WTC11 (cell line): ENCODE results near the gene B4GALT6. TPM values are rescaled to one million over a fixed set of nuclear protein-coding genes. Genes with fewer than 3 reads are reported as not detected.
A peak's percentile ranks its signal among the peaks of the same experiment; 100 is the strongest.

Source experiments
- ATAC-seq: fragments of 200-7000 bp; cut with Tn5 transposase; 2 replicates; pipeline ENCODE4 v1.10.0; 2021; ENCODE audit warnings: mild to moderate bottlenecking, moderate library complexity
- CTCF ChIA-PET: fragments of 300-600 bp; sonication (Branson Sonifier 250); formaldehyde crosslinking; loops from one replicate; lab custom pipeline; 2021; ENCODE audit warnings: antibody characterized with exemption; lab: Charles Lee
- POLR2A ChIA-PET: fragments of 350-600 bp; sonication (Branson Sonifier 250); formaldehyde crosslinking; loops from one replicate; lab custom pipeline; 2021; ENCODE audit warnings: antibody characterized with exemption; lab: Charles Lee
- DNase-seq: peaks from one replicate; pipeline ENCODE4 v3.0.0; 2021; ENCODE audit warnings: low spot score
- H3K27ac Mint-ChIP-seq: 2 replicates; pipeline ENCODE4 v1.8.0; 2021; ENCODE audit warnings: mixed read lengths
- H3K27me3 Mint-ChIP-seq: 2 replicates; pipeline ENCODE4 v1.8.0; 2021; ENCODE audit warnings: low read depth, mild to moderate bottlenecking, moderate library complexity, mixed read lengths
- H3K36me3 Mint-ChIP-seq: 2 replicates; pipeline ENCODE4 v1.8.0; 2021; ENCODE audit warnings: mixed read lengths
- H3K4me1 Mint-ChIP-seq: 2 replicates; pipeline ENCODE4 v1.8.0; 2022; ENCODE audit warnings: mixed read lengths
- H3K4me3 Mint-ChIP-seq: 2 replicates; pipeline ENCODE4 v1.8.0; 2021; ENCODE audit warnings: mild to moderate bottlenecking, moderate library complexity, mixed read lengths
- H3K9me3 Mint-ChIP-seq: 2 replicates; pipeline ENCODE4 v1.8.0; 2021; ENCODE audit warnings: mixed read lengths
- CBFB ChIP-seq: sonication (generic); formaldehyde crosslinking; IDR thresholded peaks from 2 replicates; pipeline ENCODE4 v1.8.1; 2022; ENCODE audit warnings: mild to moderate bottlenecking, low read depth, missing genetic modification reagents
- FOXK1 ChIP-seq: sonication (generic); formaldehyde crosslinking; IDR thresholded peaks from 2 replicates; pipeline ENCODE4 v1.8.0; 2022; ENCODE audit warnings: mild to moderate bottlenecking, moderate library complexity, missing genetic modification reagents
- GRHL2 ChIP-seq: fragments of 250-450 bp; sonication (Bioruptor Pico); IDR thresholded peaks from 2 replicates; pipeline ENCODE4 v1.8.0; 2022; ENCODE audit warnings: mild to moderate bottlenecking, moderate library complexity; ENCODE audit not compliant: insufficient replicate concordance, severe bottlenecking
- KAT7 ChIP-seq: sonication (generic); formaldehyde crosslinking; IDR thresholded peaks from 2 replicates; pipeline ENCODE4 v1.8.1; 2023; ENCODE audit warnings: missing genetic modification reagents, mild to moderate bottlenecking, borderline replicate concordance
- MXD4 ChIP-seq: fragments of 250-450 bp; sonication (Bioruptor Pico); IDR thresholded peaks from 2 replicates; pipeline ENCODE4 v1.8.0; 2021; ENCODE audit warnings: mild to moderate bottlenecking, moderate library complexity, borderline replicate concordance
- NFE2L1 ChIP-seq: sonication (generic); formaldehyde crosslinking; IDR thresholded peaks from 2 replicates; pipeline ENCODE4 v1.8.1; 2023; ENCODE audit warnings: missing genetic modification reagents
- OVOL2 ChIP-seq: fragments of 250-450 bp; sonication (Bioruptor Pico); IDR thresholded peaks from 2 replicates; pipeline ENCODE4 v1.9.0; 2021; ENCODE audit warnings: mild to moderate bottlenecking, borderline replicate concordance
- ZNF138 ChIP-seq: sonication (generic); formaldehyde crosslinking; conservative IDR thresholded peaks from 2 replicates; pipeline ENCODE4 v1.8.1; 2022; ENCODE audit warnings: mild to moderate bottlenecking, moderate library complexity, missing genetic modification reagents
- ZNF219 ChIP-seq: sonication (generic); formaldehyde crosslinking; IDR thresholded peaks from 2 replicates; pipeline ENCODE4 v1.8.0; 2023; ENCODE audit warnings: missing genetic modification reagents, mild to moderate bottlenecking, borderline replicate concordance
- total RNA-seq: library from RNA; stranded (reverse); gene quantifications from 3 replicates; pipeline ENCODE4 v1.2.3, GENCODE V29; 2021
- TF ChIP-seq, protein P1 (sequence below): sonication (generic); formaldehyde crosslinking; IDR thresholded peaks from 2 replicates; pipeline ENCODE4 v1.8.1; 2022; ENCODE audit warnings: mild to moderate bottlenecking, moderate library complexity, missing genetic modification reagents
- TF ChIP-seq, protein P2 (sequence below): fragments of 250-450 bp; sonication (Bioruptor Pico); IDR thresholded peaks from 2 replicates; pipeline ENCODE4 v1.9.0; 2021; ENCODE audit warnings: moderate library complexity, mild to moderate bottlenecking, inconsistent platforms, borderline replicate concordance
- TF ChIP-seq, protein P3 (sequence below): sonication (generic); formaldehyde crosslinking; IDR thresholded peaks from 2 replicates; pipeline ENCODE4 v1.8.0; 2022; ENCODE audit warnings: mild to moderate bottlenecking, missing genetic modification reagents
- TF ChIP-seq, protein P4 (sequence below): sonication (generic); formaldehyde crosslinking; IDR thresholded peaks from 2 replicates; pipeline ENCODE4 v1.8.0; 2023; ENCODE audit warnings: missing genetic modification reagents, mild to moderate bottlenecking, borderline replicate concordance
- TF ChIP-seq, protein P5 (sequence below): sonication (generic); formaldehyde crosslinking; IDR thresholded peaks from 2 replicates; pipeline ENCODE4 v1.8.1; 2023; ENCODE audit warnings: mild to moderate bottlenecking, missing genetic modification reagents
- TF ChIP-seq, protein P6 (sequence below): sonication (generic); formaldehyde crosslinking; IDR thresholded peaks from 2 replicates; pipeline ENCODE4 v1.8.1; 2023; ENCODE audit warnings: mild to moderate bottlenecking, moderate library complexity, missing genetic modification reagents
- TF ChIP-seq, protein P7 (sequence below): sonication (generic); formaldehyde crosslinking; IDR thresholded peaks from 2 replicates; pipeline ENCODE4 v1.8.1; 2023; ENCODE audit warnings: mild to moderate bottlenecking, missing genetic modification reagents
- TF ChIP-seq, protein P8 (sequence below): sonication (generic); formaldehyde crosslinking; IDR thresholded peaks from 2 replicates; pipeline ENCODE4 v1.8.0; 2023; ENCODE audit warnings: missing genetic modification reagents
- TF ChIP-seq, protein P9 (sequence below): sonication (generic); formaldehyde crosslinking; IDR thresholded peaks from 2 replicates; pipeline ENCODE4 v1.8.1; 2022; ENCODE audit warnings: low read depth, missing genetic modification reagents, borderline replicate concordance

B4GALT6 gene
- total RNA-seq, 1 experiment from 2014 or later, result 50.6 TPM

DNA sequence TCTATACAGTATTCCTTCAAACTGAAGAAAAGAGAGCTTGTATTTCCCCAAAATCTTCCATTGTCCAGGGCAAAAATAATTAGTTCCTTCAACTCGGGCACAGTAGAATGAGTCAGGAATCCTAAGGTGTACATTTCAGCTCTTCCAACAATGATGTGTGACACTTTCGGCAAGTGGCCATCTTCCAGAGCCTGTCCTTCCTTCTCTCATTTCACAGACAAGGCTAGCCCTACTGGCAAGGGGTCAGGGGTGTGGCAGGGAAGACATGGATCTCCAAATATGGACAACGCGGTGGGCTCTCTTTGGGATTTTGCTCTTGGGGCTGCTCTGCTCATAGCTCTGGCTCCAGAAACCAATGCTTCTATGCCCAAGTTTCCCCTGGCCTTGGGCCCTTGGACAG is 6.0 kb downstream of the B4GALT6 start:
- DNase-seq (no peak), ATAC-seq (peak; percentile 11; the same call in 1 of the 2 replicates)
- no peak for TF ChIP-seq GRHL2 (CRISPR knock-in tag)
- TF ChIP-seq, protein P1, sequence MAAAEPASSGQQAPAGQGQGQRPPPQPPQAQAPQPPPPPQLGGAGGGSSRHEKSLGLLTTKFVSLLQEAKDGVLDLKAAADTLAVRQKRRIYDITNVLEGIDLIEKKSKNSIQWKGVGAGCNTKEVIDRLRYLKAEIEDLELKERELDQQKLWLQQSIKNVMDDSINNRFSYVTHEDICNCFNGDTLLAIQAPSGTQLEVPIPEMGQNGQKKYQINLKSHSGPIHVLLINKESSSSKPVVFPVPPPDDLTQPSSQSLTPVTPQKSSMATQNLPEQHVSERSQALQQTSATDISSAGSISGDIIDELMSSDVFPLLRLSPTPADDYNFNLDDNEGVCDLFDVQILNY (CRISPR knock-in tag), result no peak
- TF ChIP-seq ZNF219 (CRISPR knock-in tag), result no peak
- TF ChIP-seq, protein P2, sequence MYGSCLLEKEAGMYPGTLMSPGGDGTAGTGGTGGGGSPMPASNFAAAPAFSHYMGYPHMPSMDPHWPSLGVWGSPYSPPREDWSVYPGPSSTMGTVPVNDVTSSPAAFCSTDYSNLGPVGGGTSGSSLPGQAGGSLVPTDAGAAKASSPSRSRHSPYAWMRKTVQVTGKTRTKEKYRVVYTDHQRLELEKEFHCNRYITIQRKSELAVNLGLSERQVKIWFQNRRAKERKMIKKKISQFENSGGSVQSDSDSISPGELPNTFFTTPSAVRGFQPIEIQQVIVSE (CRISPR knock-in tag), result no peak
- no peak for TF ChIP-seq OVOL2 (CRISPR knock-in tag)
- no peak for TF ChIP-seq ZNF138 (CRISPR knock-in tag)
- TF ChIP-seq, protein P3, sequence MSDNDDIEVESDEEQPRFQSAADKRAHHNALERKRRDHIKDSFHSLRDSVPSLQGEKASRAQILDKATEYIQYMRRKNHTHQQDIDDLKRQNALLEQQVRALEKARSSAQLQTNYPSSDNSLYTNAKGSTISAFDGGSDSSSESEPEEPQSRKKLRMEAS (CRISPR knock-in tag), result no peak
- TF ChIP-seq MXD4 (CRISPR knock-in tag), result no peak
- TF ChIP-seq, protein P4, sequence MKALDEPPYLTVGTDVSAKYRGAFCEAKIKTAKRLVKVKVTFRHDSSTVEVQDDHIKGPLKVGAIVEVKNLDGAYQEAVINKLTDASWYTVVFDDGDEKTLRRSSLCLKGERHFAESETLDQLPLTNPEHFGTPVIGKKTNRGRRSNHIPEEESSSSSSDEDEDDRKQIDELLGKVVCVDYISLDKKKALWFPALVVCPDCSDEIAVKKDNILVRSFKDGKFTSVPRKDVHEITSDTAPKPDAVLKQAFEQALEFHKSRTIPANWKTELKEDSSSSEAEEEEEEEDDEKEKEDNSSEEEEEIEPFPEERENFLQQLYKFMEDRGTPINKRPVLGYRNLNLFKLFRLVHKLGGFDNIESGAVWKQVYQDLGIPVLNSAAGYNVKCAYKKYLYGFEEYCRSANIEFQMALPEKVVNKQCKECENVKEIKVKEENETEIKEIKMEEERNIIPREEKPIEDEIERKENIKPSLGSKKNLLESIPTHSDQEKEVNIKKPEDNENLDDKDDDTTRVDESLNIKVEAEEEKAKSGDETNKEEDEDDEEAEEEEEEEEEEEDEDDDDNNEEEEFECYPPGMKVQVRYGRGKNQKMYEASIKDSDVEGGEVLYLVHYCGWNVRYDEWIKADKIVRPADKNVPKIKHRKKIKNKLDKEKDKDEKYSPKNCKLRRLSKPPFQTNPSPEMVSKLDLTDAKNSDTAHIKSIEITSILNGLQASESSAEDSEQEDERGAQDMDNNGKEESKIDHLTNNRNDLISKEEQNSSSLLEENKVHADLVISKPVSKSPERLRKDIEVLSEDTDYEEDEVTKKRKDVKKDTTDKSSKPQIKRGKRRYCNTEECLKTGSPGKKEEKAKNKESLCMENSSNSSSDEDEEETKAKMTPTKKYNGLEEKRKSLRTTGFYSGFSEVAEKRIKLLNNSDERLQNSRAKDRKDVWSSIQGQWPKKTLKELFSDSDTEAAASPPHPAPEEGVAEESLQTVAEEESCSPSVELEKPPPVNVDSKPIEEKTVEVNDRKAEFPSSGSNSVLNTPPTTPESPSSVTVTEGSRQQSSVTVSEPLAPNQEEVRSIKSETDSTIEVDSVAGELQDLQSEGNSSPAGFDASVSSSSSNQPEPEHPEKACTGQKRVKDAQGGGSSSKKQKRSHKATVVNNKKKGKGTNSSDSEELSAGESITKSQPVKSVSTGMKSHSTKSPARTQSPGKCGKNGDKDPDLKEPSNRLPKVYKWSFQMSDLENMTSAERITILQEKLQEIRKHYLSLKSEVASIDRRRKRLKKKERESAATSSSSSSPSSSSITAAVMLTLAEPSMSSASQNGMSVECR (CRISPR knock-in tag), result no peak
- Mint-ChIP-seq H3K4me3 (no peak overlapping the region), H3K36me3 (no peaks in the 10 kb centered on the region), H3K27ac (peak overlapping the region; percentile 58), H3K9me3 (no peaks in the 10 kb centered on the region), H3K27me3 (no peaks in the 10 kb centered on the region), H3K4me1 (peaks cover 78% of the 10 kb centered on the region)
- POLR2A ChIA-PET, result no interaction called here
- CTCF ChIA-PET, result interaction anchor here (1.8 to 2.9 kb wide), 2 partner anchors 9 to 68 kb away, joined by 7 to 9 read pairs; no protein-coding TSS in a partner anchor

DNA sequence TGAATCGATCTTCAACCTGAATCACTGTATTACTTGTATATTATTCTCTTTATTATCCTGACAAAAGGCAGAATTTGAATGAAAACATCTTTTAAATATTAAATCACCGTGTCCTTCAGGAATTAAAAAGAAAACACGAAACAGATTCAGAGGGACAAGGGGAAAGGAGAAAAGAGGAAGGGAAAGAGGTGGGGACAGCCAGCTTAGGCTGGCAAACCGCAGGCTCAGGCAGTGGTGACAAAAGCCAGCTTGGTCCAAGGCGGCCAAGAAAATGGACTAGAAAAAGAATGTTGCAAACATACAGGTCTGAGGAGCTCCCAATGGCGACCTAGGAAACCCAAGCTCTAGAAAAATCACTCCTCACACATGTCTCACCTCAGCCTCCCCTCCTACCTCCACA is 6.8 kb downstream of the B4GALT6 start:
- Mint-ChIP-seq H3K27ac (peak overlapping the region; percentile 38), H3K27me3 (no peaks in the 10 kb centered on the region), H3K4me3 (no peak overlapping the region), H3K4me1 (peaks cover 70% of the 10 kb centered on the region), H3K9me3 (no peaks in the 10 kb centered on the region), H3K36me3 (no peaks in the 10 kb centered on the region)
- ChIA-PET CTCF (interaction anchor here (0.5 to 2.9 kb wide), 3 partner anchors 8 to 67 kb away, joined by 4 to 9 read pairs (median 7); no protein-coding TSS in a partner anchor), POLR2A (no interaction called here)
- DNase-seq, result no peak
- TF ChIP-seq, protein P5, sequence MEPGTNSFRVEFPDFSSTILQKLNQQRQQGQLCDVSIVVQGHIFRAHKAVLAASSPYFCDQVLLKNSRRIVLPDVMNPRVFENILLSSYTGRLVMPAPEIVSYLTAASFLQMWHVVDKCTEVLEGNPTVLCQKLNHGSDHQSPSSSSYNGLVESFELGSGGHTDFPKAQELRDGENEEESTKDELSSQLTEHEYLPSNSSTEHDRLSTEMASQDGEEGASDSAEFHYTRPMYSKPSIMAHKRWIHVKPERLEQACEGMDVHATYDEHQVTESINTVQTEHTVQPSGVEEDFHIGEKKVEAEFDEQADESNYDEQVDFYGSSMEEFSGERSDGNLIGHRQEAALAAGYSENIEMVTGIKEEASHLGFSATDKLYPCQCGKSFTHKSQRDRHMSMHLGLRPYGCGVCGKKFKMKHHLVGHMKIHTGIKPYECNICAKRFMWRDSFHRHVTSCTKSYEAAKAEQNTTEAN (CRISPR knock-in tag), result no peak
- TF ChIP-seq OVOL2 (CRISPR knock-in tag), result no peak
- TF ChIP-seq ZNF138 (CRISPR knock-in tag), result no peak
- TF ChIP-seq KAT7 (CRISPR knock-in tag), result no peak
- TF ChIP-seq, protein P6, sequence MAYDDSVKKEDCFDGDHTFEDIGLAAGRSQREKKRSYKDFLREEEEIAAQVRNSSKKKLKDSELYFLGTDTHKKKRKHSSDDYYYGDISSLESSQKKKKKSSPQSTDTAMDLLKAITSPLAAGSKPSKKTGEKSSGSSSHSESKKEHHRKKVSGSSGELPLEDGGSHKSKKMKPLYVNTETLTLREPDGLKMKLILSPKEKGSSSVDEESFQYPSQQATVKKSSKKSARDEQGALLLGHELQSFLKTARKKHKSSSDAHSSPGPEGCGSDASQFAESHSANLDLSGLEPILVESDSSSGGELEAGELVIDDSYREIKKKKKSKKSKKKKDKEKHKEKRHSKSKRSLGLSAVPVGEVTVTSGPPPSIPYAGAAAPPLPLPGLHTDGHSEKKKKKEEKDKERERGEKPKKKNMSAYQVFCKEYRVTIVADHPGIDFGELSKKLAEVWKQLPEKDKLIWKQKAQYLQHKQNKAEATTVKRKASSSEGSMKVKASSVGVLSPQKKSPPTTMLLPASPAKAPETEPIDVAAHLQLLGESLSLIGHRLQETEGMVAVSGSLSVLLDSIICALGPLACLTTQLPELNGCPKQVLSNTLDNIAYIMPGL (CRISPR knock-in tag), result no peak
- no peak for TF ChIP-seq NFE2L1 (CRISPR knock-in tag)
- no peak for TF ChIP-seq MXD4 (CRISPR knock-in tag)
- TF ChIP-seq, protein P7, sequence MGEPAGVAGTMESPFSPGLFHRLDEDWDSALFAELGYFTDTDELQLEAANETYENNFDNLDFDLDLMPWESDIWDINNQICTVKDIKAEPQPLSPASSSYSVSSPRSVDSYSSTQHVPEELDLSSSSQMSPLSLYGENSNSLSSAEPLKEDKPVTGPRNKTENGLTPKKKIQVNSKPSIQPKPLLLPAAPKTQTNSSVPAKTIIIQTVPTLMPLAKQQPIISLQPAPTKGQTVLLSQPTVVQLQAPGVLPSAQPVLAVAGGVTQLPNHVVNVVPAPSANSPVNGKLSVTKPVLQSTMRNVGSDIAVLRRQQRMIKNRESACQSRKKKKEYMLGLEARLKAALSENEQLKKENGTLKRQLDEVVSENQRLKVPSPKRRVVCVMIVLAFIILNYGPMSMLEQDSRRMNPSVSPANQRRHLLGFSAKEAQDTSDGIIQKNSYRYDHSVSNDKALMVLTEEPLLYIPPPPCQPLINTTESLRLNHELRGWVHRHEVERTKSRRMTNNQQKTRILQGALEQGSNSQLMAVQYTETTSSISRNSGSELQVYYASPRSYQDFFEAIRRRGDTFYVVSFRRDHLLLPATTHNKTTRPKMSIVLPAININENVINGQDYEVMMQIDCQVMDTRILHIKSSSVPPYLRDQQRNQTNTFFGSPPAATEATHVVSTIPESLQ (CRISPR knock-in tag), result no peak
- no peak for TF ChIP-seq CBFB (CRISPR knock-in tag)
- TF ChIP-seq, protein P8, sequence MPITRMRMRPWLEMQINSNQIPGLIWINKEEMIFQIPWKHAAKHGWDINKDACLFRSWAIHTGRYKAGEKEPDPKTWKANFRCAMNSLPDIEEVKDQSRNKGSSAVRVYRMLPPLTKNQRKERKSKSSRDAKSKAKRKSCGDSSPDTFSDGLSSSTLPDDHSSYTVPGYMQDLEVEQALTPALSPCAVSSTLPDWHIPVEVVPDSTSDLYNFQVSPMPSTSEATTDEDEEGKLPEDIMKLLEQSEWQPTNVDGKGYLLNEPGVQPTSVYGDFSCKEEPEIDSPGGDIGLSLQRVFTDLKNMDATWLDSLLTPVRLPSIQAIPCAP (CRISPR knock-in tag), result no peak
- TF ChIP-seq, protein P9, sequence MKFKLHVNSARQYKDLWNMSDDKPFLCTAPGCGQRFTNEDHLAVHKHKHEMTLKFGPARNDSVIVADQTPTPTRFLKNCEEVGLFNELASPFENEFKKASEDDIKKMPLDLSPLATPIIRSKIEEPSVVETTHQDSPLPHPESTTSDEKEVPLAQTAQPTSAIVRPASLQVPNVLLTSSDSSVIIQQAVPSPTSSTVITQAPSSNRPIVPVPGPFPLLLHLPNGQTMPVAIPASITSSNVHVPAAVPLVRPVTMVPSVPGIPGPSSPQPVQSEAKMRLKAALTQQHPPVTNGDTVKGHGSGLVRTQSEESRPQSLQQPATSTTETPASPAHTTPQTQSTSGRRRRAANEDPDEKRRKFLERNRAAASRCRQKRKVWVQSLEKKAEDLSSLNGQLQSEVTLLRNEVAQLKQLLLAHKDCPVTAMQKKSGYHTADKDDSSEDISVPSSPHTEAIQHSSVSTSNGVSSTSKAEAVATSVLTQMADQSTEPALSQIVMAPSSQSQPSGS (CRISPR knock-in tag), result no peak
- TF ChIP-seq FOXK1, result no peak
- ATAC-seq, result peak; percentile 9
